NCI-H2171 treated with DMSO at 0.1 percent for 48 hours (cell line): ENCODE measurements around the gene FGD2.

ENCODE experiments used
- DNase-seq: peaks from one replicate; lab custom pipeline; 2025; lab: John Stamatoyannopoulos, UW

FGD2 gene, protein sequence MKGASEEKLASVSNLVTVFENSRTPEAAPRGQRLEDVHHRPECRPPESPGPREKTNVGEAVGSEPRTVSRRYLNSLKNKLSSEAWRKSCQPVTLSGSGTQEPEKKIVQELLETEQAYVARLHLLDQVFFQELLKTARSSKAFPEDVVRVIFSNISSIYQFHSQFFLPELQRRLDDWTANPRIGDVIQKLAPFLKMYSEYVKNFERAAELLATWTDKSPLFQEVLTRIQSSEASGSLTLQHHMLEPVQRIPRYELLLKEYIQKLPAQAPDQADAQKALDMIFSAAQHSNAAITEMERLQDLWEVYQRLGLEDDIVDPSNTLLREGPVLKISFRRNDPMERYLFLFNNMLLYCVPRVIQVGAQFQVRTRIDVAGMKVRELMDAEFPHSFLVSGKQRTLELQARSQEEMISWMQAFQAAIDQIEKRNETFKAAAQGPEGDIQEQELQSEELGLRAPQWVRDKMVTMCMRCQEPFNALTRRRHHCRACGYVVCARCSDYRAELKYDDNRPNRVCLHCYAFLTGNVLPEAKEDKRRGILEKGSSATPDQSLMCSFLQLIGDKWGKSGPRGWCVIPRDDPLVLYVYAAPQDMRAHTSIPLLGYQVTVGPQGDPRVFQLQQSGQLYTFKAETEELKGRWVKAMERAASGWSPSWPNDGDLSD

DNA sequence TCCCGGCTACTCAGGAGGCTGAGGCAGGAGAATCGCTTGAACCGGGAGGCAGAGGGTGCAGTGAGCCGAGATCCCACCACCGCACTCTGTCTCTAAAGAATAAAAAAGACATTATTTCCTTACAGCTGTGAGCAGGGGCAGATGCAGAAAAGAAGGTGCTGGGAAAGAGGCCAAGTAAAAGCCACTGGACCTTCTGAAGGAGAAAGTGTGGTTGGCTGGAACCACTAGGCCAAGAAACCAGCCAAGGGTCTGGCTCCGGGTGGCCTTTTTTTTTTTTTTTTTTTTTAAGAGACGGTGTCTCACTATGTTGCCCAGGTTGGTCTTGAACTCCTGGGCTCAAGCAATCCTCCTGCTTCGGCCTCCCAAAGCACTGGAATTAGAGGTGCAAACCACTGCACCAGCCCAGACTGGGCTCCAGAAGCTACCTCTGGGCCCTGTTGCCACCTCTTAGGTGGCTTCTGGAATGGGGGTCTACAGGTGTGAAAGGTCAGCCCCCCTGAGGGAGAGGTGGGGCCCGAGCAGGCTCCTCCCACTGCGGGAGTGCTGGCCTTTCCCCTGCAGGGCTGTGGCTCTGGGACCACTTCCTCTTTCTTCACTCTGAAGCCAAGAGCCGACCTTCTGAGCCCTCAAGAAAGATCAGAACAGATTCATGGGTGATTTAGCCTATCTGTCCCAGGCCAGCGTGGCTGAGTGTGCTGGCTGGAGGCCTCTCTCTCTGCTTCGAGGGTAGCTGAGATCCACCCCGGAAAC, at the start of gene FGD2:
FGD2 (plus strand) TSS at position 595 of the 750 bp plus-strand sequence. CDS start 163 bp downstream, outside the sequence.
- DNase-seq = no peak

DNA sequence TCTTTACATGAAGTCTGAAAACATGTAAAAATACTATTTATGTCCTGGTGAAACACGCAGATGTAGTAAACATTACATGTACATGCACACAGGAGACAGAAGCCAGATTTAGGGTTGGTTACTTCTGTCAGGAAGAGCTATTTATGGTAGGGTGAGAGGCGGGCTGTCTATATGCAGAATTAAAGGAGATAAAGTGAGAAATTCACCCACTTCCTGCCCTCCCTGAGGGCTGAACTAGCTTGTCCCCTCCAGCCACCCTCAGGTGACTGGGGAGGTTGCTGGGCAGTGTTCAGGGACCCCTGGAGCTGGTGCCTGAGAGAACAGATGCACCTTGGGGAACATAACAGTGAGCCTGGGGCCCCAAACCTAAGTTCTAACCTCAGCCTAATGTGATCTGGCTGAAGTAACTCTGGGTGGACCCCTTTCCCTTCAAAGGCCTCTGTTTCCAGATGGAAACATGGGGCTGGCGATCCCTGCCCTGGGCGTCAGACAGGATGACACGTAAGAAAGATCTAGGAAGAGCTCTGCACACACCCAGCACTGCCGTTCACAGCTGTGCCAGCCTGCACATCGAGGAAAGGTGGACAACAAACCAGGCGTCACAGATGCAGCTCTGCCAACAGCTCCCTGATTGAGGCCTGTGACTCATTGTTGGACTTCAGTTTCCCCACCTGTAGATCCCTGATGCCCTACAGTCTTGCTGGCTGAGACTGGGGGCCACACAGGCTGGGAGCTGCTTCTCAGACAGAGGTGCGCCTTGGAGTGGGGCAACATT, 49.6 kb upstream of the FGD2 start:
- DNase-seq = no peak

DNA sequence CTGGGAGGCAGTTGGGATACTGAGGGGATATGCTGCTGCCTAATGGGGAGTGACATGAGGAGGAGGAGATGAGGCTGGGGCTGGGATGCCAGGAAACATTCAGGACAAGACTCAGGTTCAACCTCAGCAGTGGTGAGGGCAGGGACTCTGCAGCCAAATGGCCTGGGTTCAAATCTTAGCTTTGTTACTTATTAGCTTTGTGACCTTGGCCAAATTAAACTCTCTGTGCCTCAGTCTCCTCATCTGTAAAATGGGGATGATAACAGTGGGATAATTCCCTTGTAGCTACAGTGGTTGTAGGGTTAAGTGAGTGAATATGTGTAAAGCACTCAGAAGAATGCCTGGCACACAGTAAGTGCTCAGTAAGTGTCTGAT, 49.0 kb upstream of the FGD2 start:
- DNase-seq = no peak

DNA sequence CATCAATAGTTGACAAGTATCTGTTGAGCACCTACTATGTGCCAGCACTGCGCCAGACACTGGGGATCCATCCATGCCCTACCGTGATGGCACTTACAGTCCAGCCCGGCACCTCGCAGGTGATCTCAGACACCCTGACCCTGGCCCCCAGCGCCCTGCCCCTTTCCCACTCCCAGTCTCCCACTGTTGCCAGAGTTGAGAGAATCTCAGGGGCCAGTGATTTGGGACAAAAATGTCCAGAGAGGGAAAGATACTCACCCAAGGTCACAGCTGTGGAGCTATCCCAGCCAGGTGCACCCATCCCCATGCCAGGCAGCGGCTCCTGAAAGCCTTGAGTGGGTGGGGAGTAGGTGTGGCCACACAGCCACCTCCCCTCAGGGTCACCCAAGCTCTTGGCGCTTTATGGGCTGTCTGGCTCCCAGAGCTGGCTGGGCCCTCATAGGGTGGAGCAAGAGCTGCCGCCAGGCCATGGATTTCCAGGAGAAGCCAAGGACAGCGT, 47.6 kb upstream of the FGD2 start:
- no peak for DNase-seq

DNA sequence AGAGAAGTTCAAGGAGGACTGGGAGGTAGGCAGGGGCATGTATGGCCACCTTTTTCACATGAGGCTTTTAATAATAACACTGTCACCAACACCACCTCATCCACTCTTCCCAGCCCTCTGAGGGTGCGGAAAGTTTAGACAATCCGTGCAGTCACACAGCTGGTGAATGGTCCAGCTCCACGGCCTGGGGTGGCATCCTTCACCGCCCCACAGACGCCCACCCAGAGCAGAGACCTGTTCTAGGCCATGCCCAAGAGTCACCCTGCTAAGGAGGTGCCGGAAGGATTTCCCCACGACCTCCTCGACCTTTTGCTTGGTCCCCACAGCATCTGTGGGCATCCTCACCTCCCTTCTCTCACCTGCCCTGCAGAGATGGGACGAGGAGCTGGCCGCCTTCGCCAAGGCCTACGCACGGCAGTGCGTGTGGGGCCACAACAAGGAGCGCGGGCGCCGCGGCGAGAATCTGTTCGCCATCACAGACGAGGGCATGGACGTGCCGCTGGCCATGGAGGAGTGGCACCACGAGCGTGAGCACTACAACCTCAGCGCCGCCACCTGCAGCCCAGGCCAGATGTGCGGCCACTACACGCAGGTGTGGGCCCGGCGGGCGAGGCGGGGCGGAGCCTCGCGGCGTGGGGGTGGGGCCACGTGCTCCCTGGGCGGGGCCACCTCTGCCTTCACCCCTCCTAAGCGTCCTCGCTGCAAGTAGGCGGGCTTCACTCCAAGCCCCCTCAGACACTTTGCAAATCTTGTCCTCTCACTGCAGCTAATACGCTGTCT, 46.5 kb upstream of the FGD2 start:
- no peak for DNase-seq

DNA sequence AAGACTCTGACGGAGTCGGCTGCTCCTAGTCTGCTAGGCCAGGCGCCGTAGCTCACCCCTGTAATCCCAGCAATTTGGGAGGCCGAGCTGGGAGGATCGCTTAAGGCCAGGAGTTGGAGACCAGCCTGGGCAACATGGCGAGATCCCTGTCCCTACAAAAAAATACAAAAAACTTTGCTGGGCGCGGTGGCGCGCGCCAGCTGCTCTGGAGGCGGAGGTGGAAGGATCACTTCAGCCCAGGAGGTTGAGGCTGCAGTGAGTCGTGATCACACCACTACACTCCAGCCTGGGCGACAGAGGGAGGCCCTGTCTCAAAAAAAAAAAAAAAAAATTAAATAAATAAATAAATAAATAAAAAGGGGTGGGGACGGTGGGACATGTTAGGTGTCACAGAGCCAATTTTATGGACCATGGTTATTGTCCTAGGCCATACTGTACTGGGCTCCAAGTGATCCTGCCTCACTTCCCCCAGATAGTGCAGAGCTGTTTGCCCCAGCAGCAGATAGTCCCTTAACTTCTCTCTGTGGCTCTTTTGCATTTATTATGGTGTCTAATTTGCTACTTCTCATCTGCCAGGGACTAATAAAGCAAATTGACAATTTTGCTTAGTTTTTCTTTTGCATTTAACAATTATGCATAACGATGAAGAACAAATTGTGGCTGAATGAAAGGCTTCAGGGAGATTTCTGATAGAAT, 45.8 kb upstream of the FGD2 start:
- DNase-seq = no peak

DNA sequence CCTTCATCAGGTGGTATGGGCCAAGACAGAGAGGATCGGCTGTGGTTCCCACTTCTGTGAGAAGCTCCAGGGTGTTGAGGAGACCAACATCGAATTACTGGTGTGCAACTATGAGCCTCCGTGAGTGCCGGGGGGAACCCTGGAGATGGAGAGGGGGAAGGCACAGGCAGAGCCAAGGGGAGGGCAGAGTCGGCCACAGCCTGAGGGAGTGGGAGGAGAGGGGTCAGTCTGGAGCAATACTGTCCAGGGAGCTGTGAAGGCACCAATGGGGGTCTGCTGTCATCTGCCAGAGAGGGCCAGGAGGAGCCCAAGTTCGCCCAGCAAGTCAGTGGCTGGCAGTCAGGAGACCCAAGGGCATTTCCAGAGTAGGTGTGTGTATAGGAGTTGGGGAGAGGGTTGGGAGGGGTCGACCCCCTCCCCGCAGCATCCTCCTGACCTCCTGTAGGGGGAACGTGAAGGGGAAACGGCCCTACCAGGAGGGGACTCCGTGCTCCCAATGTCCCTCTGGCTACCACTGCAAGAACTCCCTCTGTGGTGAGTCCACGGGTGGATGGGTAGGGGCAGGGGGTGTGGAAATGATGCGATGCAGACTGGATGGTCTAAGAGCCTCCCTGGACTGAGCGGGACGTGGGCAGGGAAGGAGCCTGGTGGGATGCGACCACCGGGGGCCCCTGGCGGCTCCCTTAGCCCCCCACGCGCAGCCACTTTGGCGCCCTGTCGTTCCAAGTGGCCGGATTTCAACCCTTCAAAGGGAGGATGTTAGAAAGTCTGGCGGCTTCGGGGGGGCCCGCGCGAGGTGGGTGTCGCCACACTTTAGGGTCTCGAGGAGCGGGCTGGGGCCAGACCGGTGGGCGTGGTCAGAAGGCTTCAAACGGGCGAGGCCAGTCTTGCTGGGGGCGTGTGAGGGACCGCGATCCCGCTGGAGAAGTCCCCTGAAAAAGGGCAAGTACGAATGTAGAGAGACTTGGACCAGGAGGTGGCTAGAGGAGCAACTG, 43.7 kb upstream of the FGD2 start:
- DNase-seq = no peak

DNA sequence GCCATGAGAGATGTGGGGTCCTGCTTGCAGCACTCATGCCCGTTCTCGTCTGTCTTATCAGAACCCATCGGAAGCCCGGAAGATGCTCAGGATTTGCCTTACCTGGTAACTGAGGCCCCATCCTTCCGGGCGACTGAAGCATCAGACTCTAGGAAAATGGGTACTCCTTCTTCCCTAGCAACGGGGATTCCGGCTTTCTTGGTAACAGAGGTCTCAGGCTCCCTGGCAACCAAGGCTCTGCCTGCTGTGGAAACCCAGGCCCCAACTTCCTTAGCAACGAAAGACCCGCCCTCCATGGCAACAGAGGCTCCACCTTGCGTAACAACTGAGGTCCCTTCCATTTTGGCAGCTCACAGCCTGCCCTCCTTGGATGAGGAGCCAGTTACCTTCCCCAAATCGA, 42.6 kb upstream of the FGD2 start:
- no peak for DNase-seq

DNA sequence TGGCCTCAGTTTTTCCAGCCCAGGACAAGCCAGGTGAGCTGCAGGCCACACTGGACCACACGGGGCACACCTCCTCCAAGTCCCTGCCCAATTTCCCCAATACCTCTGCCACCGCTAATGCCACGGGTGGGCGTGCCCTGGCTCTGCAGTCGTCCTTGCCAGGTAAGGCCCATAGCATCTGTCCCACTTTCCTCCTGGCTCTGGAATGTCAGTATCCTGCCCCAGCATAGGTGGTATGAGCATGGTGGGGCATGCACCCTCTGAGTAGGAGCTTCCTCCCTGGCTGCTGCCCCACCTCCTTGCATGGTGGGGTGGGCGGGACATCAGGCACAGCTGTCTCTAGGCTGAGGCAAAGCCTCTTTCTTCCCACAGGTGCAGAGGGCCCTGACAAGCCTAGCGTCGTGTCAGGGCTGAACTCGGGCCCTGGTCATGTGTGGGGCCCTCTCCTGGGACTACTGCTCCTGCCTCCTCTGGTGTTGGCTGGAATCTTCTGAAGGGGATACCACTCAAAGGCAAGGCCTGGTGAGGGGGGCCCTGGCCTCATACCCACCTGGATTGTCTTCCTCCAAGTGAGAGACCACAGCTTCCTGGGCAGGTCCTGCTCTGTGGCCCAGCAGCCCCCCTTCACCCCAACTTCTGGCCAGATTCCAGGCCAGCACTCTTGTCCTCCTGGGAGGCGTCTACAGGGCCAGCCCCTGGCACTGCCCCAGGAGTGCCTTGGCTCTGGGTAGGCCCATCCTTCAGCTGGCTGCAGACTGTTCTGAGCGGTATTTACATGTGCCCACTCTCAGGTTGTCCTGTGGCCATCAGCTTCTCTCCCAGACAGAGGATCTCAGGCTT, 41.8 kb upstream of the FGD2 start:
- no peak for DNase-seq

DNA sequence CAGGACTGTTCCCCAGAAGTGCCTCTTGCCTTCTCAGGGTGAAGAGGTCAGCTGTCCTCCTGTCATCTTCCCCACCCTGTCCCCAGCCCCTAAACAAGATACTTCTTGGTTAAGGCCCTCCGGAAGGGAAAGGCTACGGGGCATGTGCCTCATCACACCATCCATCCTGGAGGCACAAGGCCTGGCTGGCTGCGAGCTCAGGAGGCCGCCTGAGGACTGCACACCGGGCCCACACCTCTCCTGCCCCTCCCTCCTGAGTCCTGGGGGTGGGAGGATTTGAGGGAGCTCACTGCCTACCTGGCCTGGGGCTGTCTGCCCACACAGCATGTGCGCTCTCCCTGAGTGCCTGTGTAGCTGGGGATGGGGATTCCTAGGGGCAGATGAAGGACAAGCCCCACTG, 41.1 kb upstream of the FGD2 start:
- DNase-seq = no peak

DNA sequence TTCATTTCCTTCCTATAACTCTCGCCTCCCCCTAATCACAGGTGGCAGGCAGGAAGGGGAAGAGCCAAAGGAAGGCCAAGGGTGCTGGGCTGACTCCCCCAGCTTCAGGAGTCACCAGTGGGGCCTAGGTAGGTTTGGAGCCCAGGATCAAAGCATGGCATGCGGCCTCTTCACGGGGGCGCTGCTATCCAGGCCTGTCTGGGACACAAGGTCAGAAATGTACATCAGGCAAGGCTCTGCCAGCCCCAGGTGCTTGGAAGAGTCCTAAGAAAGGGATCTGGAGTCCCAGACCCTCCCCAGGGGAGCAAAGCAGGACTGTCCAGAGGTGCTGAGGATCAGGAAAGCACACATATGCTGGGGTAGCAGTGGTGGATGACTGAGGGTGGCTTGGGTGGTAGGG, 40.5 kb upstream of the FGD2 start:
- DNase-seq = no peak

DNA sequence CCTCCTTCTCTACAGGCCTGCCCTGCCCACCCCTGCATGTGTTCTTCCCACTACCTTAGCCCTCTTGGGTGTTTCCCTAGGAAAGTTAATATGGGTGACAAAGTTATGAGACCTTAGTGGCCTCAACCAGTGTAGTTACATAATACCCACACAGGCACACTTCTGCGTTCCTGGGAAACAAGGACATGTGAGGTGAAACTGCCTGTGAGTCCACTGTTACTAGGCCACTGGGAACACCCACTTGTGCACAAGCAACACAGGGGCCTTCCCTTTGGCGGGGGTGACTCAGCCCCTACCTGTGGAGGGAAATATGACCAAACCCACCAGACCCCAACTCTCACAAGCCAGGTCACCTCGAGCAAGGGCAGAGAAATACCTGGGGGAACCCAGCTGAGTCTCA, 38.2 kb upstream of the FGD2 start:
- no peak for DNase-seq

DNA sequence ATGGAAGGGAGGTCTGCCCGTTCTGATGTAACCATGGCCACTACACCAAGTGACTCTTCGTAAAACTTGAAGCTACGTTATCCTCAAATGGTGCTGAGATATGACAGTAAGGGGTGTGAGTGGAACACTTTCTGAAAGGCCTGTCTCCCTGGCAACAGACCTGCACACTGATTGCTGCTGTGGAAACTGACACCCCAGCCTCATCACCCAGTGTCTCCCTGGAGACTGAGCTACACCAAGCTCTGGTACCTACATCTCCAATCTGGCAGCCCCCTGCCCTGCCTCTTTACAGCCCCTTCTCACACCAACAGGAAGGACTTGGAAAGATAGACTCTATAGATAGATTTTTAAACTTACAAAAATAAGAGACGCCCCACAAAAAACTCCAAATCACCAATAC, 37.7 kb upstream of the FGD2 start:
- DNase-seq = no peak

DNA sequence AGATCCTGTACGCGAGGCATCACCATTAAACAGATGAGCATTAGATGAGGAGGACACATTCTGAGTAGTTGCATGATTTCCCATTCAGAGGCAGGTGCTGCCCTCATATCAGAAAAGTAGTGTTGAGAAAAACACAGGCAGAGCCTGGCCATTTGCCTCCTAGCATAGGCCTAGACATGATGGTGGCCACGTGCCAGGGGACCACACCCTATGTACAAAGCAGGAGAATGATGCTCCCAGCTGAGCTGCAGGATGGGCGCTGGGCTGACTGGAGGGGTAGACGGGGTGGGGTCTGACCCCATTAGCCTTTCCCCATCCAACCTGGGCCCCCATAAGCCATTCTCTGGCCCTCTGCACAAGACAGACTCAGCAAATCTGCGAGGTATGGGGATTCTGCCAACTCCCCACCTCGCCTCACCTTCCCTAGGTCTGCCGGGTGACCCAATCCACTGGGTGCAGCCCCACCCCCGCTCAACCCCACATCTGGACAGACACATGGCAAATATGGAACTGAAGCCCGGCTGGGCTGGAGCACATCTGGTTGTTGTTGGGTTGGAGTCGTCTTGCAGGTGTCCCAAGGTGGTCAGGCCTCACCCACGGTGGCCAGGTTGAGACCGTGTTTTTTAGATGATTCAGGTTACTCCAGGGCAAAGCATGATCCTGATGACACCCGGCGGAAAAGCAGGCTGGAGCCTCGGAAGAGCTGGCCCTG, 37.0 kb upstream of the FGD2 start:
- no peak for DNase-seq

DNA sequence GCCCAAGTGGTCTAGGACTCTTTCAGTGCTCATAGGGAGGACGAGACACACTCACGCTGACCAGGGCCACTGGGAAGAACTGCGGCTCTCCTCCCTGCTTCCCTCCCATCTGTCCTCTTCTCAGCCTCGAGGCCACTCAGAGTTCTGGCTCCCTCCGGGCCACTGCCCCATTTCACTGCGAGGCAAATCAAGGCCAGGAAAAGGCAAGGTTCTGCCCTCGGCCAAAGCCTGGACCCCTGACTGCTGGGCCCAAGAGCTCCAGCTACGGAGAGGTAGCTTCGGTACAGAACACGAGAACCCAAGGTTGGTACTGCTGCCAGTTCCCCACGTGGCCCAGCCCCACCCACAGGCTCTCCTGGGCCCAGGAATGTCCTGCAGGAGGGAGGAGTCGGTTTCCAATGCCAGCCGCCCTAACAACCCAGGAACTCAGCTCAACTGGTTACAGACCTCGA, 36.2 kb upstream of the FGD2 start:
- no peak for DNase-seq

DNA sequence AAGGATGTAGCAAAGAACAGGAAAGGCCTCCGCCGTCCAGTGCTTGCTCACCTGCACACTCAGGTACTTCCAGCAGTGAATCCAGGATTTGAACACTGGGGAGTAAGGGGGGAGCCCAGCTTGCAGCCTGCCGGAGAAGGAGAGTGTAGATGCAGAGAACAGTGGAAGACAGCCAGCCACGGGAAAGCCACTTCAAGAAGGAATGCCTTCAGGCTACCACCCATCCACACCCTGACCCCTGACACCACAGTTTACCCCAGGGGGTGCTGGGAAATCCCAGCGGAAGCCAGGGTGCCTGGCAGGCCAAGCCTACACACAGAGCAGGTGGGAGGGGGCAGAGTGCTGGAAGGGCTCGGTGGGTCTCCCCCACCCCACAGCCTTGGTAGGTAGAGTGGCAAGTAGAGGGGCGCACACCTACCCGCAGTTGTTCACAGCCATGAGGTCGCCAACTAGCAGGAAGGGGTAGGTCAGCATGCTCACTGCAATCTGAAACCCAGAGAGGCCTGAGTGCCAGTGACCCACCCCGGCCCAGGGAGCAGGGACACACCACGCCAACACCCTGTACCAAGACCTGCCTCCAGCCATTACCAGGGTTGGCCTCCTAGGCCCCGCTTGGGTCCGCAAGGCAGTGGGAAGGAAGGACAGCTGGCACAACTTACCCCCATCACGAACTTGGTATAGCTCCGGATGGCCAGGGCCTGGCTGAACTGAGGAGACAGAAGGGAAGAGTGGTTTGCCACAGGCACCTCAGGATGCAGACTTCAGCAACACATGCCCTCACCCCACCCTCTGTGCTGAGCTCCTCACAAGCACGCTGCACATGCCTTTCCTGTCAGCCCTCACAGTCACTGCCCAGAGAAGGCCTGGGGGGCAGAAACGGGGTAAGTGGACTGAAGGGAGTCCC, 35.2 kb upstream of the FGD2 start:
- no peak for DNase-seq
